ENCODE results near the gene ST6GALNAC2. TPM values are rescaled to one million over a fixed set of nuclear protein-coding genes. Genes with fewer than 3 reads are reported as not detected.

The ST6GALNAC2 gene
- total RNA-seq, 1 donor from 2014 or later, result 0.32 TPM

DNA sequence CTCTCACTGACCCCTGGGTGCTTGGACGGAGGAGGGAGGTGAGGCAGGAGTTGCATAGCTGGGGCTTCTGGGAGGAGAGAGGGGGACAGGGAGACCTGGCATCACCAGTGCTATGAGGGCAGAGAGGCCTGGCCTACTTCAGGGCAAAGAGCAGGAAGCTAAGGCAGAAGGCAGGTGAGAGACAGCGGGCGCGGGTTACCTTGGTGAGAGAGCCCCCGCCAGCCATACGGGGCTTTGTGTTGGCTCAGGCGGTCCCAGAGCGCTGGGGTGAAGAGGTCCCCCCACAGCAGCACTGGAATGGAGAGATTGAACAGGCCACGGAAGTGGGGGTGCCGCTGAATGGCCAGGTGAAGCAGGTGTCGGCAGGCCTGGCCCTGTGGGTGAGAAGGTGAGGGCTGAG is 11.5 kb downstream of the ST6GALNAC2 start:
- peaks cover 2% of the 10 kb centered on the region for H3K27me3 Mint-ChIP-seq (ENCODE audit: unreplicated experiment)
- TF ChIP-seq, protein P1, sequence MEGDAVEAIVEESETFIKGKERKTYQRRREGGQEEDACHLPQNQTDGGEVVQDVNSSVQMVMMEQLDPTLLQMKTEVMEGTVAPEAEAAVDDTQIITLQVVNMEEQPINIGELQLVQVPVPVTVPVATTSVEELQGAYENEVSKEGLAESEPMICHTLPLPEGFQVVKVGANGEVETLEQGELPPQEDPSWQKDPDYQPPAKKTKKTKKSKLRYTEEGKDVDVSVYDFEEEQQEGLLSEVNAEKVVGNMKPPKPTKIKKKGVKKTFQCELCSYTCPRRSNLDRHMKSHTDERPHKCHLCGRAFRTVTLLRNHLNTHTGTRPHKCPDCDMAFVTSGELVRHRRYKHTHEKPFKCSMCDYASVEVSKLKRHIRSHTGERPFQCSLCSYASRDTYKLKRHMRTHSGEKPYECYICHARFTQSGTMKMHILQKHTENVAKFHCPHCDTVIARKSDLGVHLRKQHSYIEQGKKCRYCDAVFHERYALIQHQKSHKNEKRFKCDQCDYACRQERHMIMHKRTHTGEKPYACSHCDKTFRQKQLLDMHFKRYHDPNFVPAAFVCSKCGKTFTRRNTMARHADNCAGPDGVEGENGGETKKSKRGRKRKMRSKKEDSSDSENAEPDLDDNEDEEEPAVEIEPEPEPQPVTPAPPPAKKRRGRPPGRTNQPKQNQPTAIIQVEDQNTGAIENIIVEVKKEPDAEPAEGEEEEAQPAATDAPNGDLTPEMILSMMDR (IDR thresholded peaks at IDR 0.05; ENCODE audit: partially characterized antibody, unreplicated experiment), result no peak
- H3K4me3 Mint-ChIP-seq (ENCODE audit: unreplicated experiment), result no peak overlapping the region
- H3K9me3 Mint-ChIP-seq (ENCODE audit: unreplicated experiment), result peaks cover 2% of the 10 kb centered on the region
- no peaks in the 10 kb centered on the region for H3K4me1 Mint-ChIP-seq (ENCODE audit: low read depth, unreplicated experiment)
- no peaks in the 10 kb centered on the region for H3K36me3 Mint-ChIP-seq (ENCODE audit: unreplicated experiment)
- H3K27ac Mint-ChIP-seq (ENCODE audit: unreplicated experiment), result no peak overlapping the region
- no peak for DNase-seq

DNA sequence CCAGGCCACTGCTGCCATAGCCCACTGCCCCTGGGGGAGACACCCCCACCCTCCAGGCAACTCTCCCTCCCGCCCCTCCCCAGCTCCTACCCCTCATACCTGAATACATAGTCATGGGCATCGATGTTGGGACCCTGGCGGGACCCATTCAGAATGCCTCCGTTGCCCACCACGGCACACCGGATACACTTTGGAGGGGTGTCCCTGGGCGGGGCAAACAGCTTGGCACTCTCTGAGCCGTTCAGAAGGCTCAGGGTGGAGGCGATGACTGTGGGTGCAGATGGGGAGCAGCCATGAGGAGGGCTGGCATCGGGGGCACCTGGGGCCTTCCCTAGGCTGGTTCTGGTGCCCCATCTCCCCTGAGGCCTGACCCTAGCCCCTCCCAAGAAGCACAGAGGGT is 12.6 kb downstream of the ST6GALNAC2 start:
- H3K27ac Mint-ChIP-seq (ENCODE audit: unreplicated experiment), result no peak overlapping the region
- no peaks in the 10 kb centered on the region for H3K4me1 Mint-ChIP-seq (ENCODE audit: low read depth, unreplicated experiment)
- H3K27me3 Mint-ChIP-seq (ENCODE audit: unreplicated experiment), result peaks cover 2% of the 10 kb centered on the region
- H3K9me3 Mint-ChIP-seq (ENCODE audit: unreplicated experiment), result peaks cover 2% of the 10 kb centered on the region
- DNase-seq, result no peak
- no peak overlapping the region for H3K4me3 Mint-ChIP-seq (ENCODE audit: unreplicated experiment)
- TF ChIP-seq, protein P1 (IDR thresholded peaks at IDR 0.05; ENCODE audit: partially characterized antibody, unreplicated experiment), result no peak
- H3K36me3 Mint-ChIP-seq (ENCODE audit: unreplicated experiment), result no peaks in the 10 kb centered on the region

- Mint-ChIP-seq H3K4me1 (ENCODE audit: low read depth, unreplicated experiment) (no peaks in the 10 kb centered on the region), H3K27ac (ENCODE audit: unreplicated experiment) (no peak overlapping the region), H3K9me3 (ENCODE audit: unreplicated experiment) (peaks cover 2% of the 10 kb centered on the region), H3K4me3 (ENCODE audit: unreplicated experiment) (no peak overlapping the region), H3K36me3 (ENCODE audit: unreplicated experiment) (no peaks in the 10 kb centered on the region), H3K27me3 (ENCODE audit: unreplicated experiment) (peaks cover 5% of the 10 kb centered on the region)
- TF ChIP-seq, protein P1 (IDR thresholded peaks at IDR 0.05; ENCODE audit: partially characterized antibody, unreplicated experiment), result no peak
- no peak for DNase-seq
Measured at GRCh38 chr17:76572201-76572910, 13.3 kb downstream of the ST6GALNAC2 start.

DNA sequence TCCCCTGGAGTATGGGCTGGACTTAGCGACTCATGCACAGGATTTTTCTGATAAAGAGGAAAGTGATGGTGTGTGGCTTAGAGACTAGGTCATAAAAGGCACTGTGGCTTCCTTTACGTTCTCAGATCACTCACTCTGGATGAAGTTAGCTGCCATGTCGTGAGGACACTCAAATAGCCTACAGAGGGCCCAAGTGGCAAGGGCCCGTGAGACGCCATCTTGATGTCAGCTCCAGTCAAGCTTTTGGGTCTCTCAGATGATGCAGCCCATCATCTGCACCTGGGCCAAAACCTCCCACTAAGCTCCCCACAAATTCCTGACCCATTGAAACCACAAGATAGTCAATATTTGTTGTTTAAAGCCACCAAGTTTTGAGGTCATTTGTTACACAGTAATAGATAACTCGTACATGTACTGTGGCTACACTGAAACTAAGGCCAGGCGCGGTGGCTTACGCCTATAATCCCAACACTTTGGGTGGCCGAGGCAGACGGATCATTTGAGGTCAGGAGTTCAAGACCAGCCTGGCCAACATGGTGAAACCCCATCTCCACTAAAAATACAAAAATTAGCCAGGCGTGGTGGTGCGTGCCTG is 14.7 kb downstream of the ST6GALNAC2 start:
- Mint-ChIP-seq H3K4me3 (ENCODE audit: unreplicated experiment) (no peak overlapping the region), H3K9me3 (ENCODE audit: unreplicated experiment) (no peaks in the 10 kb centered on the region), H3K27me3 (ENCODE audit: unreplicated experiment) (peaks cover 7% of the 10 kb centered on the region), H3K4me1 (ENCODE audit: low read depth, unreplicated experiment) (peaks cover 3% of the 10 kb centered on the region), H3K27ac (ENCODE audit: unreplicated experiment) (no peak overlapping the region), H3K36me3 (ENCODE audit: unreplicated experiment) (no peaks in the 10 kb centered on the region)
- no peak for DNase-seq
- TF ChIP-seq, protein P1 (IDR thresholded peaks at IDR 0.05; ENCODE audit: partially characterized antibody, unreplicated experiment), result no peak

- Mint-ChIP-seq H3K36me3 (ENCODE audit: unreplicated experiment) (no peaks in the 10 kb centered on the region), H3K4me1 (ENCODE audit: low read depth, unreplicated experiment) (peaks cover 3% of the 10 kb centered on the region), H3K27me3 (ENCODE audit: unreplicated experiment) (peaks cover 7% of the 10 kb centered on the region), H3K9me3 (ENCODE audit: unreplicated experiment) (peaks cover 1% of the 10 kb centered on the region), H3K27ac (ENCODE audit: unreplicated experiment) (no peak overlapping the region), H3K4me3 (ENCODE audit: unreplicated experiment) (no peak overlapping the region)
- DNase-seq, result no peak
- TF ChIP-seq, protein P1 (IDR thresholded peaks at IDR 0.05; ENCODE audit: partially characterized antibody, unreplicated experiment), result no peak
Measured at GRCh38 chr17:76570457-76570856, 15.2 kb downstream of the ST6GALNAC2 start.

Measured in glutamatergic neuron (in vitro differentiated cells).